GM12891 (cell line): ENCODE data around the gene ZFHX3.

Source experiments
- PAX5 ChIP-seq: IDR thresholded peaks from 2 replicates; pipeline ENCODE4 v1.6.1; 2011; ENCODE audit warnings: low read length, moderate library complexity, mild to moderate bottlenecking; ENCODE audit not compliant: insufficient read depth, severe bottlenecking
- POLR2A ChIP-seq: IDR thresholded peaks from 2 replicates; pipeline ENCODE4 v1.6.1; 2011; ENCODE audit warnings: low read depth, low read length, control low read depth
- POLR2AphosphoS5 ChIP-seq: IDR thresholded peaks from 2 replicates; pipeline ENCODE4 v1.6.1; 2011; ENCODE audit warnings: low read depth, low read length, control low read depth
- SPI1 ChIP-seq: IDR thresholded peaks from 2 replicates; pipeline ENCODE4 v1.6.1; 2011; ENCODE audit warnings: low read depth, low read length, control low read depth
- TAF1 ChIP-seq: IDR thresholded peaks from 2 replicates; pipeline ENCODE4 v1.6.1; 2011; ENCODE audit warnings: low read depth, low read length, control low read depth

GRCh38 chr16:72896485-72897118 lies 151.3 kb downstream of the ZFHX3 start:
- TF ChIP-seq POLR2A (no peak), POLR2AphosphoS5 (no peak), SPI1 (no peak), TAF1 (no peak), PAX5 (no peak)
